Activated B cell treated with CpG ODN at 0.5 μM for 24 hours (primary cell): ENCODE data around the gene BANF1. TPM values are rescaled to one million over a fixed set of nuclear protein-coding genes. Genes with fewer than 3 reads are reported as not detected.

Experiments
- ATAC-seq: fragments of 200-7000 bp; cut with Tn5 transposase; one replicate; pipeline ENCODE4 v1.10.0; 2021; ENCODE audit warnings: low read depth, mild to moderate bottlenecking, moderate library complexity
- CTCF ChIA-PET: fragments of 350-600 bp; sonication (Branson Sonifier 250); formaldehyde crosslinking; loops from one replicate; lab custom pipeline; 2021; ENCODE audit warnings: antibody characterized with exemption; lab: Charles Lee
- POLR2A ChIA-PET: fragments of 350-600 bp; sonication (Branson Sonifier 250); formaldehyde crosslinking; loops from one replicate; lab custom pipeline; 2021; ENCODE audit warnings: antibody characterized with exemption; lab: Charles Lee
- DNase-seq: peaks from one replicate; pipeline ENCODE4 v3.0.0; 2022
- H3K27ac Mint-ChIP-seq: one replicate; pipeline ENCODE4 v1.8.0; 2020; ENCODE audit warnings: mixed read lengths
- H3K27me3 Mint-ChIP-seq: one replicate; pipeline ENCODE4 v1.8.0; 2021; ENCODE audit warnings: mixed read lengths
- H3K36me3 Mint-ChIP-seq: one replicate; pipeline ENCODE4 v1.8.0; 2021; ENCODE audit warnings: low read depth, mixed read lengths
- H3K4me1 Mint-ChIP-seq: one replicate; pipeline ENCODE4 v1.8.0; 2021; ENCODE audit warnings: mixed read lengths
- H3K4me3 Mint-ChIP-seq: one replicate; pipeline ENCODE4 v1.8.0; 2020; ENCODE audit warnings: mild to moderate bottlenecking, mixed read lengths
- H3K9me3 Mint-ChIP-seq: one replicate; pipeline ENCODE4 v1.8.0; 2020; ENCODE audit warnings: mixed read lengths
- CTCF ChIP-seq: fragments of 200-600 bp; IDR thresholded peaks from one replicate; pipeline ENCODE4 v1.8.0; 2022; ENCODE audit warnings: antibody characterized with exemption, mild to moderate bottlenecking
- intact Hi-C: fragments of 100-400 bp; cut with micrococcal nuclease; formaldehyde crosslinking; loops from one replicate; pipeline ENCODE4 v1.15.1; 2024
- total RNA-seq: library from RNA; stranded (reverse); gene quantifications from 2 replicates; pipeline ENCODE4 v1.2.3, GENCODE V29; 2022

The BANF1 gene
- total RNA-seq, 1 donor from 2014 or later = 228 TPM

GRCh38 chr11:66047541-66048365, 45.5 kb downstream of the BANF1 start:
- CTCF ChIA-PET = no interaction called here
- no peak for TF ChIP-seq CTCF
- no peaks in the 10 kb centered on the region for H3K9me3 Mint-ChIP-seq
- no peak overlapping the region for H3K27ac Mint-ChIP-seq
- peaks cover 8% of the 10 kb centered on the region for H3K27me3 Mint-ChIP-seq
- no peak for DNase-seq
- POLR2A ChIA-PET = interaction anchor here (0.6 kb wide), 1 partner anchor 160 kb away, joined by 10 read pairs; the partner anchor contains the start of gene FIBP
- ATAC-seq = no peak
- intact Hi-C loops = no loop called here
- peaks cover 7% of the 10 kb centered on the region for H3K36me3 Mint-ChIP-seq
- no peak overlapping the region for H3K4me3 Mint-ChIP-seq
- peaks cover 24% of the 10 kb centered on the region for H3K4me1 Mint-ChIP-seq

DNA sequence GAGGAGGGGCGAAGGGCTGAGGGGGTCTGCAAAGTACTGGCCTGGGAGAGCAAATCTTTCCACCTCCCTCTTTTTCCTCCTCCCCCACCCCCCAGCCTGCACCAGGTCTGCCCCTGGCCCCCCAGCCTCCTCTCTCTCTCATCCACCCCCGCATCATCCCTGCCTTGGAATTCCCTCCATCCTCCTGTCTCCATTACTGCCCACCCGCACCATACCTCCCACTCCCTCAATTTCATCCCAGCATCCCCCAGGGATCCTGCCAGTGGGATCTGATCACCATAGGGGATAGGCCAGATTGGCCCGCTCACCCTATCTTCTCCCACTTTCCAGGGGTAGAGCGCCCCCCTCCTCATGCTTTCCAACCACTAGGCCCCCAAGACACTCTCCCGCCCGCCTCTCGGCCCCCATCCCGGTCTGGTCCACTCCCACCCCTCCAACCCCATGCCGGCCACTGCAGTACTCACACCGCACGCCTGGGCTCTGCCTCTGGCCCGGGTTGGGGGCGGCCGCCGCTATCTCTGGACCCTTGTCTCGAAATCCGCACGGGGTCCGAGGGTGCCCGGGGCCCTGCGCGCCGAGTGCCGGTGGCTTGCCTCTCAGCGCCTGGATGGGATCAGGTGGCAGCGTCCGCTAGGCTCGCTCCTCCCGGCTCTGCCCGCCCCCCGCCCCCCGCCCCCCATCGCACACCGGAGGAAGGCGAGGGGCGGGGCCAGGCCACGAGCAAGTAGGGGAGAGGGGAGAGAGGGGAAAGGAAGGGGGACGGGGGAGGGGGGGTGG, 46.4 kb downstream of the BANF1 start, which contains the start of gene GAL3ST3:
GAL3ST3 (minus strand) TSS at position 615 of the 777 bp plus-strand sequence. CDS start 3,746 bp downstream, outside the sequence.
- no peak within 1 kb of the TSS for H3K4me3 Mint-ChIP-seq
- H3K9me3 Mint-ChIP-seq = no peaks in the 10 kb centered on the region
- intact Hi-C loops = no loop called here
- H3K27me3 Mint-ChIP-seq = peaks cover 8% of the 10 kb centered on the region
- ATAC-seq (no peak), DNase-seq (no peak)
- ChIA-PET POLR2A (no interaction called here), CTCF (no interaction called here)
- no peak for TF ChIP-seq CTCF
- peaks cover 30% of the 10 kb centered on the region for H3K4me1 Mint-ChIP-seq
- no peak within 1 kb of the TSS for H3K27ac Mint-ChIP-seq
- H3K36me3 Mint-ChIP-seq = peaks cover 14% of the 10 kb centered on the region

DNA sequence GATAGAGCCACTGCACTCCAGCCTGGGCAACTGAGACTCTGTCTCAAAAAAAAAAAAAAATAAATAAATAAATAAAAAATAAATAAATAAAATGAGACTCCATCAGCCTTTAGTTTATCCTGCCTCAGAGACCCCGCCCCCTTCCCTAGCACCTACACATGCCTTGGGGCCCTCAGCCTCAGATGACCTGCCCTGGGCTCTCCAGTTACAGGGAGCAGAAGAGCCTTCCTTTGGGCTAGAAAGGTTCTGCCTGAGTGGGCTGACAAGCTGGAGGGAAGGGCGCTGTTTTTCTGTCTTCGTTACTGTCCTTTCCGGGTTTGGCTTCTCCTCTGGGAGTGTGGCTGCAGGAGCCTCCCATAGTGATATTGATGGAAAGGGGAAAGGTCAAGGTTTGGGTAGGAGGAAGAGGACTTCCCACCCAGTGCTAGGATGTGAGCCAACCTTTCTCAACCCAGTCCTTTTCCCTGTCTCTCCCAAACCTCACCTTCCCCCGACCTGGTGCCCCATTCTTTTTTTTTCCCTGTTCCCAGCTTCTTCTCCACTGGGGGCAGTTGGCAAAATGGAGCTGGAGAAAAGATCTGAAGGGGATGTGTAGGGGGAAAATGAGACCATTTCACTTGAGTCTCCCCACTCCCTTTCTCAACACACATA, 48.4 kb downstream of the BANF1 start:
- Mint-ChIP-seq H3K4me3 (peak overlapping the region; percentile 53), H3K36me3 (peaks cover 28% of the 10 kb centered on the region), H3K9me3 (no peaks in the 10 kb centered on the region), H3K4me1 (peaks cover 27% of the 10 kb centered on the region), H3K27ac (peak overlapping the region; percentile 80), H3K27me3 (peaks cover 8% of the 10 kb centered on the region)
- ATAC-seq = no peak
- DNase-seq = no peak
- POLR2A ChIA-PET = interaction anchor here (0.6 to 4.9 kb wide), 7 partner anchors 18 to 238 kb away, joined by 6 to 46 read pairs (median 13); partner anchors contain the start of genes BANF1, CFL1, EIF1AD and PACS1
- no peak for TF ChIP-seq CTCF
- intact Hi-C loops = loop anchor here (5.0 kb wide), 1 partner anchor 193 kb away; the partner anchor contains the start of gene CFL1
- CTCF ChIA-PET = interaction anchor here (1.0 kb wide), 1 partner anchor 339 kb away, joined by 3 read pairs; the partner anchor contains the start of gene KAT5

GRCh38 chr11:66051371-66051765, 49.1 kb downstream of the BANF1 start:
- Mint-ChIP-seq H3K4me3 (peak overlapping the region; percentile 99), H3K4me1 (peaks cover 27% of the 10 kb centered on the region), H3K9me3 (no peaks in the 10 kb centered on the region), H3K27ac (peak overlapping the region; percentile 80), H3K27me3 (peaks cover 8% of the 10 kb centered on the region), H3K36me3 (peaks cover 34% of the 10 kb centered on the region)
- ChIA-PET CTCF (interaction anchor here (1.0 kb wide), 2 partner anchors 161 to 340 kb away, joined by 3 read pairs; partner anchors contain the start of genes CCDC85B and KAT5), POLR2A (interaction anchor here (0.7 to 4.9 kb wide), 15 partner anchors 17 to 400 kb away, joined by 3 to 46 read pairs (median 6); partner anchors contain the start of genes BANF1, CCDC85B, CD248 and CFL1)
- TF ChIP-seq CTCF = no peak
- DNase-seq = no peak
- intact Hi-C loops = loop anchor here (5.0 kb wide), 1 partner anchor 194 kb away; the partner anchor contains the start of gene CFL1
- no peak for ATAC-seq
